ENCODE measurements around the gene NCK1. TPM values are rescaled to one million over a fixed set of nuclear protein-coding genes. Genes with fewer than 3 reads are reported as not detected.

The NCK1 gene
- total and polyA plus RNA-seq, 10 of the 15 experiments (the other 5 are each of a cell fraction or from before 2014, with no cell fraction given), result 15.6 to 33.4 (median 25.0) TPM

GRCh38 chr3:136905549-136905948 is 43.5 kb downstream of the NCK1 start:
- peaks cover 81% of the 10 kb centered on the region for H3K79me2 ChIP-seq (ENCODE audit: control insufficient read depth, insufficient read depth, low read length)

GRCh38 chr3:136906725-136907124 is 44.7 kb downstream of the NCK1 start:
- no peaks in the 10 kb centered on the region for H3K27me3 ChIP-seq (replicated peaks in 1 of 2; ENCODE audit: control insufficient read depth in 2 of 2, insufficient read depth in 2 of 2, low read length in 1 of 2)
- SMC1A ChIA-PET (ENCODE audit: uncharacterized antibody, unreplicated experiment), result interaction anchor here (0.7 to 0.9 kb wide), 2 partner anchors 9 to 17 kb away, joined by 3 read pairs; no protein-coding TSS in a partner anchor
- in situ Hi-C loops (cut with MboI) (no loop called here), intact Hi-C loops (cut with micrococcal nuclease; ENCODE audit: unreplicated experiment) (loop anchor here (5.0 kb wide), 1 partner anchor 44 kb away; the partner anchor contains the start of gene NCK1)
- FAIRE-seq (no peak), ATAC-seq (no peak; the same call in 2 of the 3 replicates), DNase-seq (ENCODE audit: low read depth, low spot score) (no peak)
- H2AFZ ChIP-seq (ENCODE audit: control insufficient read depth, low read depth, low read length), result no peak overlapping the region
- CTCF ChIA-PET, result interaction anchor here (0.8 kb wide), 1 partner anchor 828 kb away, joined by 3 read pairs; no protein-coding TSS in a partner anchor
- H3K4me2 ChIP-seq (ENCODE audit: control insufficient read depth, insufficient read depth), result no peak overlapping the region
- BruUV-seq (replicated peaks), result no TSS peak
- no peaks in the 10 kb centered on the region for H4K20me1 ChIP-seq (ENCODE audit: control insufficient read depth, insufficient read depth)
- WGBS (ENCODE audit: insufficient coverage, insufficient replicate concordance, low lambda C conversion rate, missing lambda C conversion rate), result 85% methylated on average over 5 of the region's 5 CpGs
- no peak overlapping the region for H3K4me3 ChIP-seq
- no peaks in the 10 kb centered on the region for H3K36me3 ChIP-seq (ENCODE audit: control insufficient read depth in 2 of 2, insufficient read depth in 2 of 2, low read length in 1 of 2)
- H3K9ac ChIP-seq (ENCODE audit: control insufficient read depth, insufficient read depth, low read length), result no peak overlapping the region
- TF ChIP-seq IKZF2 (IDR thresholded peaks at IDR 0.05), result no peak
- no peak for TF ChIP-seq STAT1 (conservative IDR thresholded peaks at IDR 0.05)
- TF ChIP-seq SUZ12 (IDR thresholded peaks at IDR 0.05; ENCODE audit: unreplicated experiment), result no peak
- no peak for TF ChIP-seq ZZZ3 (IDR thresholded peaks at IDR 0.05; ENCODE audit: control insufficient read depth, insufficient read length, low read depth)
- TF ChIP-seq KDM1A (IDR thresholded peaks at IDR 0.05; ENCODE audit: borderline replicate concordance), result no peak
- no peak for TF ChIP-seq CEBPZ (IDR thresholded peaks at IDR 0.05; ENCODE audit: low read depth, low read length)
- no peak for TF ChIP-seq YY1 (IDR thresholded peaks at IDR 0.05; ENCODE audit: low read depth, low read length)
- no peak for TF ChIP-seq EZH2 (IDR thresholded peaks at IDR 0.05; ENCODE audit: borderline replicate concordance, control insufficient read depth, low read depth, low read length)
- no peak for TF ChIP-seq RELA (IDR thresholded peaks at IDR 0.05; ENCODE audit: borderline replicate concordance, partially characterized antibody)
- peaks cover 79% of the 10 kb centered on the region for H3K79me2 ChIP-seq (ENCODE audit: control insufficient read depth, insufficient read depth, low read length)
- peaks cover 4% of the 10 kb centered on the region for H3K4me1 ChIP-seq (ENCODE audit: control insufficient read depth, insufficient read depth, low read length)
- no peak overlapping the region for H3K27ac ChIP-seq (ENCODE audit: control insufficient read depth, insufficient read depth)
- POLR2A ChIA-PET, result no interaction called here
- RAD21 ChIA-PET (ENCODE audit: unreplicated experiment), result interaction anchor here (0.7 kb wide), 1 partner anchor 13 kb away, joined by 3 read pairs; no protein-coding TSS in a partner anchor
- peaks cover 14% of the 10 kb centered on the region for H3K9me3 ChIP-seq (replicated peaks; ENCODE audit: control insufficient read depth, insufficient read depth, low read length)

More at GRCh38 chr3:136905549-136905948, 43.5 kb downstream of the NCK1 start:
- ATAC-seq (no peak), DNase-seq (ENCODE audit: low read depth, low spot score) (no peak), FAIRE-seq (no peak)
- ChIA-PET POLR2A (no interaction called here), CTCF (interaction anchor here (0.7 kb wide), 1 partner anchor 44 kb away, joined by 3 read pairs; no protein-coding TSS in a partner anchor), RAD21 (ENCODE audit: unreplicated experiment) (no interaction called here), SMC1A (ENCODE audit: uncharacterized antibody, unreplicated experiment) (no interaction called here)
- in situ Hi-C loops (cut with MboI), result no loop called here
- H3K27ac ChIP-seq (ENCODE audit: control insufficient read depth, insufficient read depth), result no peak overlapping the region
- no peaks in the 10 kb centered on the region for H4K20me1 ChIP-seq (ENCODE audit: control insufficient read depth, insufficient read depth)
- peaks cover 4% of the 10 kb centered on the region for H3K4me1 ChIP-seq (ENCODE audit: control insufficient read depth, insufficient read depth, low read length)
- H3K4me2 ChIP-seq (ENCODE audit: control insufficient read depth, insufficient read depth), result no peak overlapping the region
- intact Hi-C loops (cut with micrococcal nuclease; ENCODE audit: unreplicated experiment), result loop anchor here (5.0 kb wide), 1 partner anchor 43 kb away; the partner anchor contains the start of gene NCK1
- TF ChIP-seq STAT1 (conservative IDR thresholded peaks at IDR 0.05), result no peak
- no peak overlapping the region for H2AFZ ChIP-seq (ENCODE audit: control insufficient read depth, low read depth, low read length)
- H3K27me3 ChIP-seq (replicated peaks in 1 of 2; ENCODE audit: control insufficient read depth in 2 of 2, insufficient read depth in 2 of 2, low read length in 1 of 2), result no peaks in the 10 kb centered on the region
- no TSS peak for BruUV-seq (replicated peaks)
- H3K36me3 ChIP-seq (ENCODE audit: control insufficient read depth in 2 of 2, insufficient read depth in 2 of 2, low read length in 1 of 2), result no peaks in the 10 kb centered on the region
- peaks cover 16% of the 10 kb centered on the region for H3K9me3 ChIP-seq (replicated peaks; ENCODE audit: control insufficient read depth, insufficient read depth, low read length)
- no peak overlapping the region for H3K4me3 ChIP-seq
- H3K9ac ChIP-seq (ENCODE audit: control insufficient read depth, insufficient read depth, low read length), result no peak overlapping the region
- WGBS (ENCODE audit: insufficient coverage, insufficient replicate concordance, low lambda C conversion rate, missing lambda C conversion rate), result 100% methylated on average over 1 of the region's 1 CpG

Data from GM12878 (cell line).